Activated CD4-positive, alpha-beta T cell treated with anti-CD3 and anti-CD28 coated beads for 36 hours (primary cell): ENCODE data around the gene HDGFL2. TPM values are rescaled to one million over a fixed set of nuclear protein-coding genes. Genes with fewer than 3 reads are reported as not detected.

Source experiments
- ATAC-seq: fragments of 200-7000 bp; cut with Tn5 transposase; one replicate; pipeline ENCODE4 v1.10.0; 2021; ENCODE audit warnings: mild to moderate bottlenecking, moderate library complexity
- CTCF ChIA-PET: fragments of 350-600 bp; sonication (Branson Sonifier 250); formaldehyde crosslinking; loops from one replicate; lab custom pipeline; 2021; ENCODE audit warnings: antibody characterized with exemption; lab: Charles Lee
- POLR2A ChIA-PET: fragments of 350-600 bp; sonication (Branson Sonifier 250); formaldehyde crosslinking; loops from one replicate; lab custom pipeline; 2021; ENCODE audit warnings: antibody characterized with exemption, inconsistent platforms; lab: Charles Lee
- DNase-seq: peaks from one replicate; pipeline ENCODE4 v3.0.0-alpha.2; 2020
- H3K27ac Mint-ChIP-seq: one replicate; pipeline ENCODE4 v1.8.0; 2021; ENCODE audit warnings: mixed read lengths
- H3K27me3 Mint-ChIP-seq: one replicate; pipeline ENCODE4 v1.8.0; 2021; ENCODE audit warnings: mixed read lengths
- H3K36me3 Mint-ChIP-seq: one replicate; pipeline ENCODE4 v1.8.0; 2021; ENCODE audit warnings: low read depth, mixed read lengths
- H3K4me1 Mint-ChIP-seq: one replicate; pipeline ENCODE4 v1.8.0; 2021; ENCODE audit warnings: mixed read lengths
- H3K4me3 Mint-ChIP-seq: one replicate; pipeline ENCODE4 v1.8.0; 2021; ENCODE audit warnings: mild to moderate bottlenecking, moderate library complexity, mixed read lengths
- H3K9me3 Mint-ChIP-seq: one replicate; pipeline ENCODE4 v1.8.0; 2021; ENCODE audit warnings: low read depth, mixed read lengths
- intact Hi-C, 2 experiments: fragments of 100-400 bp; cut with DNase I in 1 of 2; cut with micrococcal nuclease in 1 of 2; formaldehyde crosslinking; loops; one replicate each; pipeline versions ENCODE4 v1.14.2 to v1.15.1; 2022 to 2024; cut with DNase I, micrococcal nuclease
- total RNA-seq, 2 experiments: library from RNA; stranded (reverse); gene quantifications; one replicate each; pipeline ENCODE4 v1.2.3, GENCODE V29; 2021

HDGFL2 gene
- total RNA-seq, 2 experiments from 2014 or later: 50.5 to 68.1 TPM

- peaks cover 19% of the 10 kb centered on the region for H3K4me1 Mint-ChIP-seq
Observed at GRCh38 chr19:4455719-4456475, 16.2 kb upstream of the HDGFL2 start.

GRCh38 chr19:4456476-4456842 lies 15.6 kb upstream of the HDGFL2 start:
- ATAC-seq: no peak
- peak overlapping the region; percentile 86 for H3K27ac Mint-ChIP-seq
- peak overlapping the region; percentile 86 for H3K4me3 Mint-ChIP-seq
- peaks cover 19% of the 10 kb centered on the region for H3K4me1 Mint-ChIP-seq
- intact Hi-C loops: loop anchor here in 1 of 2 experiments (2.0 to 5.0 kb wide), 3 partner anchors 68 to 952 kb away; partner anchors contain the start of gene TNFAIP8L1
- CTCF ChIA-PET: interaction anchor here (0.6 to 2.3 kb wide), 4 partner anchors 15 to 469 kb away, joined by 3 to 11 read pairs (median 4); partner anchors contain the start of genes HDGFL2, PLIN5 and SH3GL1
- POLR2A ChIA-PET: interaction anchor here (1.0 to 1.2 kb wide), 2 partner anchors 13 to 15 kb away, joined by 3 to 17 read pairs; no protein-coding TSS in a partner anchor
- H3K9me3 Mint-ChIP-seq: no peaks in the 10 kb centered on the region
- H3K36me3 Mint-ChIP-seq: no peaks in the 10 kb centered on the region
- no peak for DNase-seq
- H3K27me3 Mint-ChIP-seq: no peaks in the 10 kb centered on the region

More at GRCh38 chr19:4455719-4456475, 16.2 kb upstream of the HDGFL2 start:
- peak overlapping the region; percentile 86 for H3K4me3 Mint-ChIP-seq
- no peaks in the 10 kb centered on the region for H3K27me3 Mint-ChIP-seq
- H3K36me3 Mint-ChIP-seq: peaks cover 2% of the 10 kb centered on the region
- POLR2A ChIA-PET: interaction anchor here (1.2 kb wide), 1 partner anchor 15 kb away, joined by 17 read pairs; no protein-coding TSS in a partner anchor
- DNase-seq: no peak
- peak overlapping the region; percentile 86 for H3K27ac Mint-ChIP-seq
- intact Hi-C loops: loop anchor here in 1 of 2 experiments (2.0 to 5.0 kb wide), 3 partner anchors 69 to 951 kb away; partner anchors contain the start of gene TNFAIP8L1
- H3K9me3 Mint-ChIP-seq: no peaks in the 10 kb centered on the region
- ATAC-seq: no peak
- CTCF ChIA-PET: interaction anchor here (1.5 to 2.3 kb wide), 2 partner anchors 16 to 55 kb away, joined by 4 to 11 read pairs; partner anchors contain the start of genes HDGFL2 and SH3GL1

- peak; percentile 66 for DNase-seq
- H3K36me3 Mint-ChIP-seq: no peaks in the 10 kb centered on the region
- H3K4me1 Mint-ChIP-seq: peaks cover 19% of the 10 kb centered on the region
Observed at GRCh38 chr19:4456843-4457653, 15.0 kb upstream of the HDGFL2 start.

GRCh38 chr19:4457654-4458395 lies 14.3 kb upstream of the HDGFL2 start, which contains the start of gene UBXN6:
UBXN6 (minus strand) TSS chr19:4457794; CDS start chr19:4457697, 97 bp downstream.
- ATAC-seq (peak; percentile 93), DNase-seq (peak; percentile 99)
- Mint-ChIP-seq H3K4me1 (peaks cover 19% of the 10 kb centered on the region), H3K9me3 (no peaks in the 10 kb centered on the region), H3K4me3 (peak within 1 kb of the TSS; percentile 86), H3K36me3 (no peaks in the 10 kb centered on the region), H3K27me3 (no peaks in the 10 kb centered on the region), H3K27ac (peak within 1 kb of the TSS; percentile 86)
- CTCF ChIA-PET: interaction anchor here (0.6 to 2.3 kb wide), 2 partner anchors 14 to 317 kb away, joined by 4 to 11 read pairs; partner anchors contain the start of gene HDGFL2
- POLR2A ChIA-PET: interaction anchor here (0.6 to 1.0 kb wide), 4 partner anchors 15 to 499 kb away, joined by 3 to 4 read pairs (median 3); no protein-coding TSS in a partner anchor
- intact Hi-C loops: loop anchor here (1.0 to 5.0 kb wide), 12 partner anchors 13 to 953 kb away; partner anchors contain the start of genes CHAF1A (in 2 of the 2), DPP9 (in 1 of the 2), FEM1A (in 1 of the 2) and MPND (in 1 of the 2)

More at GRCh38 chr19:4456843-4457653, 15.0 kb upstream of the HDGFL2 start:
- intact Hi-C loops: loop anchor here (1.0 to 5.0 kb wide), 12 partner anchors 14 to 952 kb away; partner anchors contain the start of genes CHAF1A (in 2 of the 2), DPP9 (in 1 of the 2), FEM1A (in 1 of the 2) and MPND (in 1 of the 2)
- ATAC-seq: peak; percentile 13
- Mint-ChIP-seq H3K27ac (peak overlapping the region; percentile 86), H3K4me3 (peak overlapping the region; percentile 86), H3K9me3 (no peaks in the 10 kb centered on the region), H3K27me3 (no peaks in the 10 kb centered on the region)
- CTCF ChIA-PET: interaction anchor here (0.6 to 2.3 kb wide), 4 partner anchors 14 to 469 kb away, joined by 3 to 11 read pairs (median 4); partner anchors contain the start of genes HDGFL2, PLIN5 and SH3GL1
- POLR2A ChIA-PET: interaction anchor here (0.6 to 1.2 kb wide), 3 partner anchors 14 to 27 kb away, joined by 3 to 17 read pairs (median 4); no protein-coding TSS in a partner anchor

GRCh38 chr19:4464815-4465581 lies 7.1 kb upstream of the HDGFL2 start:
- ChIA-PET CTCF (interaction anchor here (0.7 kb wide), 1 partner anchor 496 kb away, joined by 3 read pairs; no protein-coding TSS in a partner anchor), POLR2A (interaction anchor here (0.6 to 0.8 kb wide), 3 partner anchors 11 to 171 kb away, joined by 4 to 6 read pairs (median 5); no protein-coding TSS in a partner anchor)
- no peaks in the 10 kb centered on the region for H3K4me1 Mint-ChIP-seq
- H3K36me3 Mint-ChIP-seq: no peaks in the 10 kb centered on the region
- intact Hi-C loops: no loop called here
- no peak overlapping the region for H3K4me3 Mint-ChIP-seq
- no peaks in the 10 kb centered on the region for H3K27me3 Mint-ChIP-seq
- DNase-seq (no peak), ATAC-seq (no peak)
- H3K9me3 Mint-ChIP-seq: no peaks in the 10 kb centered on the region
- H3K27ac Mint-ChIP-seq: no peak overlapping the region

- Mint-ChIP-seq H3K36me3 (no peaks in the 10 kb centered on the region), H3K4me1 (peaks cover 4% of the 10 kb centered on the region), H3K27ac (no peak overlapping the region), H3K27me3 (no peaks in the 10 kb centered on the region), H3K4me3 (no peak overlapping the region), H3K9me3 (no peaks in the 10 kb centered on the region)
- ChIA-PET POLR2A (no interaction called here), CTCF (interaction anchor here (1.0 kb wide), 1 partner anchor 115 kb away, joined by 3 read pairs; no protein-coding TSS in a partner anchor)
- DNase-seq (peak; percentile 15), ATAC-seq (no peak)
- intact Hi-C loops: no loop called here
Observed at GRCh38 chr19:4467835-4468234, 4.3 kb upstream of the HDGFL2 start.

- no peaks in the 10 kb centered on the region for H3K27me3 Mint-ChIP-seq
- H3K4me1 Mint-ChIP-seq: peaks cover 21% of the 10 kb centered on the region
- ATAC-seq (peak; percentile 90), DNase-seq (peak; percentile 98)
- H3K4me3 Mint-ChIP-seq: no peak overlapping the region
- H3K27ac Mint-ChIP-seq: no peak overlapping the region
- intact Hi-C loops: loop anchor here (1.0 to 5.0 kb wide), 22 partner anchors 14 to 1211 kb away; partner anchors contain the start of genes TNFAIP8L1 (in 2 of the 2), UBXN6 (in 2 of the 2), ANKRD24 (in 1 of the 2) and APBA3 (in 1 of the 2)
- ChIA-PET CTCF (interaction anchor here (0.7 to 2.0 kb wide), 6 partner anchors 14 to 319 kb away, joined by 3 to 11 read pairs (median 4); partner anchors contain the start of genes DPP9 and UBXN6), POLR2A (interaction anchor here (0.6 to 1.5 kb wide), 11 partner anchors 9 to 355 kb away, joined by 3 to 17 read pairs (median 4); partner anchors contain the start of genes PLIN5 and YJU2)
- H3K36me3 Mint-ChIP-seq: peaks cover 3% of the 10 kb centered on the region
- no peaks in the 10 kb centered on the region for H3K9me3 Mint-ChIP-seq
Observed at GRCh38 chr19:4471403-4472173, 509 bp upstream of the HDGFL2 start.

GRCh38 chr19:4473011-4473762 lies 1.1 kb downstream of the HDGFL2 start:
- Mint-ChIP-seq H3K27ac (no peak overlapping the region), H3K9me3 (no peaks in the 10 kb centered on the region), H3K4me1 (peaks cover 21% of the 10 kb centered on the region), H3K4me3 (no peak overlapping the region), H3K36me3 (peaks cover 6% of the 10 kb centered on the region), H3K27me3 (no peaks in the 10 kb centered on the region)
- no peak for ATAC-seq
- no peak for DNase-seq
- intact Hi-C loops: loop anchor here (5.0 kb wide), 6 partner anchors 164 to 1209 kb away; partner anchors contain the start of genes CACTIN (in 1 of the 2), FZR1 (in 1 of the 2), HSD11B1L (in 1 of the 2) and MICOS13 (in 1 of the 2)
- ChIA-PET CTCF (interaction anchor here (1.4 kb wide), 1 partner anchor 13 kb away, joined by 4 read pairs; no protein-coding TSS in a partner anchor), POLR2A (interaction anchor here (0.7 kb wide), 1 partner anchor 1044 kb away, joined by 4 read pairs; no protein-coding TSS in a partner anchor)
